ENCODE data around the gene MT2A. TPM values are rescaled to one million over a fixed set of nuclear protein-coding genes. Genes with fewer than 3 reads are reported as not detected.

MT2A gene
- total RNA-seq, 1 donor from 2014 or later: 112 TPM

- no peaks in the 10 kb centered on the region for H3K36me3 Mint-ChIP-seq (ENCODE audit: low read depth, unreplicated experiment)
- H3K9me3 ChIP-seq (ENCODE audit: insufficient read depth, low read depth, low read length): no peaks in the 10 kb centered on the region
- FAIRE-seq: no peak
- H3K36me3 ChIP-seq (ENCODE audit: insufficient read depth, low read length): no peaks in the 10 kb centered on the region
- no peaks in the 10 kb centered on the region for H4K20me1 ChIP-seq (ENCODE audit: insufficient read depth, low read length)
- no peak for DNase-seq (ENCODE audit: low read depth)
- H3K4me3 ChIP-seq (ENCODE audit: insufficient read depth, low read depth, low read length): no peak overlapping the region
- peaks cover 4% of the 10 kb centered on the region for H3K4me1 ChIP-seq (ENCODE audit: insufficient read depth, low read length)
- H3K27me3 Mint-ChIP-seq (ENCODE audit: low read depth, unreplicated experiment): peaks cover 90% of the 10 kb centered on the region
- H2AFZ ChIP-seq (ENCODE audit: low read depth, low read length): no peak overlapping the region
- no peak overlapping the region for H3K4me3 Mint-ChIP-seq (ENCODE audit: unreplicated experiment)
- no peaks in the 10 kb centered on the region for H3K79me2 ChIP-seq (ENCODE audit: insufficient read depth, low read length)
- no peak overlapping the region for H3K27ac Mint-ChIP-seq (ENCODE audit: unreplicated experiment)
- TF ChIP-seq EZH2 (IDR thresholded peaks at IDR 0.05; ENCODE audit: insufficient read depth, low read length) (no peak), CTCF (IDR thresholded peaks at IDR 0.05; ENCODE audit: insufficient read depth, low read depth, low read length) (no peak)
- H3K9ac ChIP-seq (ENCODE audit: low read length): no peak overlapping the region
- no peaks in the 10 kb centered on the region for H3K9me3 Mint-ChIP-seq (ENCODE audit: unreplicated experiment)
- H3K27ac ChIP-seq (ENCODE audit: low read depth, low read length): no peak overlapping the region
- H3K27me3 ChIP-seq (ENCODE audit: insufficient read depth, low read length): peaks cover 81% of the 10 kb centered on the region
- no peaks in the 10 kb centered on the region for H3K4me1 Mint-ChIP-seq (ENCODE audit: low read depth, unreplicated experiment)
- no peak overlapping the region for H3K4me2 ChIP-seq (ENCODE audit: low read length)
Observed at GRCh38 chr16:56649820-56650219, 41.4 kb downstream of the MT2A start.

GRCh38 chr16:56651586-56651985 is 43.2 kb downstream of the MT2A start, which contains the start of gene MT1B:
Gene MT1B, plus strand, starts transcription at chr16:56651886. Its CDS starts 68 bp downstream, at chr16:56651954.
- Histone ChIP-seq H3K9me3 (ENCODE audit: insufficient read depth, low read depth, low read length) (no peaks in the 10 kb centered on the region), H4K20me1 (ENCODE audit: insufficient read depth, low read length) (no peaks in the 10 kb centered on the region), H2AFZ (ENCODE audit: low read depth, low read length) (no peak within 1 kb of the TSS), H3K9ac (ENCODE audit: low read length) (no peak within 1 kb of the TSS), H3K4me1 (ENCODE audit: insufficient read depth, low read length) (peaks cover 4% of the 10 kb centered on the region), H3K79me2 (ENCODE audit: insufficient read depth, low read length) (no peaks in the 10 kb centered on the region), H3K27ac (ENCODE audit: low read depth, low read length) (no peak within 1 kb of the TSS), H3K4me3 (ENCODE audit: insufficient read depth, low read depth, low read length) (no peak within 1 kb of the TSS), H3K4me2 (ENCODE audit: low read length) (no peak within 1 kb of the TSS), H3K27me3 (ENCODE audit: insufficient read depth, low read length) (peaks cover 64% of the 10 kb centered on the region), H3K36me3 (ENCODE audit: insufficient read depth, low read length) (no peaks in the 10 kb centered on the region)
- DNase-seq (ENCODE audit: low read depth) (no peak), FAIRE-seq (no peak)
- Mint-ChIP-seq H3K27me3 (ENCODE audit: low read depth, unreplicated experiment) (peaks cover 85% of the 10 kb centered on the region), H3K36me3 (ENCODE audit: low read depth, unreplicated experiment) (no peaks in the 10 kb centered on the region), H3K4me1 (ENCODE audit: low read depth, unreplicated experiment) (no peaks in the 10 kb centered on the region), H3K27ac (ENCODE audit: unreplicated experiment) (no peak within 1 kb of the TSS), H3K9me3 (ENCODE audit: unreplicated experiment) (no peaks in the 10 kb centered on the region), H3K4me3 (ENCODE audit: unreplicated experiment) (no peak within 1 kb of the TSS)
- no peak for TF ChIP-seq EZH2 (IDR thresholded peaks at IDR 0.05; ENCODE audit: insufficient read depth, low read length)
- TF ChIP-seq CTCF (IDR thresholded peaks at IDR 0.05; ENCODE audit: insufficient read depth, low read depth, low read length): no peak

- Histone ChIP-seq H4K20me1 (ENCODE audit: insufficient read depth, low read length) (no peaks in the 10 kb centered on the region), H3K9ac (ENCODE audit: low read length) (no peak overlapping the region), H3K9me3 (ENCODE audit: insufficient read depth, low read depth, low read length) (no peaks in the 10 kb centered on the region), H3K27ac (ENCODE audit: low read depth, low read length) (no peak overlapping the region), H3K27me3 (ENCODE audit: insufficient read depth, low read length) (peaks cover 58% of the 10 kb centered on the region), H3K4me3 (ENCODE audit: insufficient read depth, low read depth, low read length) (no peak overlapping the region), H2AFZ (ENCODE audit: low read depth, low read length) (no peak overlapping the region), H3K79me2 (ENCODE audit: insufficient read depth, low read length) (no peaks in the 10 kb centered on the region), H3K36me3 (ENCODE audit: insufficient read depth, low read length) (no peaks in the 10 kb centered on the region), H3K4me2 (ENCODE audit: low read length) (no peak overlapping the region), H3K4me1 (ENCODE audit: insufficient read depth, low read length) (peaks cover 4% of the 10 kb centered on the region)
- no peak for FAIRE-seq
- Mint-ChIP-seq H3K4me1 (ENCODE audit: low read depth, unreplicated experiment) (peaks cover 1% of the 10 kb centered on the region), H3K9me3 (ENCODE audit: unreplicated experiment) (no peaks in the 10 kb centered on the region), H3K4me3 (ENCODE audit: unreplicated experiment) (no peak overlapping the region), H3K36me3 (ENCODE audit: low read depth, unreplicated experiment) (no peaks in the 10 kb centered on the region), H3K27ac (ENCODE audit: unreplicated experiment) (no peak overlapping the region), H3K27me3 (ENCODE audit: low read depth, unreplicated experiment) (peaks cover 83% of the 10 kb centered on the region)
- no peak for TF ChIP-seq CTCF (IDR thresholded peaks at IDR 0.05; ENCODE audit: insufficient read depth, low read depth, low read length)
- TF ChIP-seq EZH2 (IDR thresholded peaks at IDR 0.05; ENCODE audit: insufficient read depth, low read length): no peak
- DNase-seq (ENCODE audit: low read depth): no peak
Observed at GRCh38 chr16:56652600-56652999, 44.2 kb downstream of the MT2A start.

All from astrocyte (in vitro differentiated cells and primary cell).